Measurements from ENCODE around the gene FOLR2. TPM values are rescaled to one million over a fixed set of nuclear protein-coding genes. Genes with fewer than 3 reads are reported as not detected.

The FOLR2 gene
- total and polyA plus RNA-seq, 2 of the 8 experiments (the other 6 are each of a cell fraction or from before 2014, with no cell fraction given), result not detected

- TF ChIP-seq SUZ12 (IDR thresholded peaks at IDR 0.05; ENCODE audit: low read length) (no peak), SIX5 (IDR thresholded peaks at IDR 0.05; ENCODE audit: low read depth, low read length) (no peak), PHF8 (conservative IDR thresholded peaks at IDR 0.05; ENCODE audit: low read depth, low read length) (no peak), HDAC2 (IDR thresholded peaks at IDR 0.05; ENCODE audit: borderline replicate concordance in 1 of 2, low read depth in 2 of 2, low read length in 2 of 2) (no peak), GABPA (IDR thresholded peaks at IDR 0.05; ENCODE audit: borderline replicate concordance, insufficient read depth, low read length) (no peak), EZH2 (IDR thresholded peaks at IDR 0.05; ENCODE audit: low read depth, low read length, severe bottlenecking) (no peak), YY1 (IDR thresholded peaks at IDR 0.05; ENCODE audit: low read depth, low read length) (no peak)
These were observed 19.6 kb downstream of the FOLR2 start (continued) for GRCh38 chr11:72236083-72236697.

Data from H1 (cell line).